H1 (cell line): ENCODE results near the gene RIN3. TPM values are rescaled to one million over a fixed set of nuclear protein-coding genes. Genes with fewer than 3 reads are reported as not detected.

Experiments
- CHD7 ChIP-seq: fragments of 300-600 bp; sonication (generic); IDR thresholded peaks from 2 replicates; pipeline ENCODE4 v1.7.1; 2012; ENCODE audit warnings: low read length, moderate library complexity, mild to moderate bottlenecking, inconsistent platforms; ENCODE audit not compliant: insufficient replicate concordance
- RFX5 ChIP-seq: IDR thresholded peaks from 2 replicates; pipeline ENCODE4 v1.6.1; 2011; ENCODE audit warnings: low read depth, low read length, improper control_type of control experiment, borderline replicate concordance
- RXRA ChIP-seq: IDR thresholded peaks from 2 replicates; pipeline ENCODE4 v1.6.1; 2011; ENCODE audit warnings: low read depth, mild to moderate bottlenecking, low read length, moderate library complexity; ENCODE audit not compliant: insufficient read depth
- SP2 ChIP-seq: IDR thresholded peaks from 2 replicates; pipeline ENCODE4 v1.6.1; 2012; ENCODE audit warnings: mild to moderate bottlenecking, low read length, inconsistent platforms
- TCF12 ChIP-seq: IDR thresholded peaks from 2 replicates; pipeline ENCODE4 v1.6.1; 2011; ENCODE audit warnings: low read depth, mild to moderate bottlenecking, low read length
- polyA plus RNA-seq, 7 experiments: library from polyadenylated mRNA; depleted of rRNA in 3 of 7; stranded (reverse) in 5 of 7; unstranded in 2 of 7; fragments of >200 nt in 5 of 7; fragments of 200-250 nt in 2 of 7; gene quantifications; 1 replicate in 5 of 7; 2 replicates in 1 of 7; 4 replicates in 1 of 7; pipeline versions ENCODE4 v1.2.1 to v1.2.3, GENCODE V29; 2011 to 2013; ENCODE audit warnings: missing spikeins in 2 of 7, mixed read lengths in 2 of 7
- total RNA-seq: library from RNA; stranded (reverse); fragmentation: NEBNext Ultra II Directional; extraction: Animal tissue kit (Norgen Biotek cat#: 25700); gene quantifications from 2 replicates; pipeline ENCODE4 v1.2.1, GENCODE V29; 2021

The RIN3 gene
- total and polyA plus RNA-seq, 2 of the 8 experiments (the other 6 are each of a cell fraction or from before 2014, with no cell fraction given), result 0.59 to 1.5 TPM

- TF ChIP-seq CHD7 (no peak), SP2 (no peak), RXRA (no peak), RFX5 (no peak), TCF12 (no peak)
- TF ChIP-seq, all 59 proteins: peak for 0
These were observed 42.8 kb upstream of the RIN3 start (continued) for GRCh38 chr14:92470811-92471210.
